GM12872 (cell line): ENCODE results near the gene KCTD17.

Experiments used
- CTCF ChIP-seq: IDR thresholded peaks from 3 replicates; pipeline ENCODE4 v1.5.1; 2011; ENCODE audit warnings: low read depth, mild to moderate bottlenecking, low read length, moderate library complexity; ENCODE audit not compliant: insufficient read depth

Gene KCTD17, protein sequence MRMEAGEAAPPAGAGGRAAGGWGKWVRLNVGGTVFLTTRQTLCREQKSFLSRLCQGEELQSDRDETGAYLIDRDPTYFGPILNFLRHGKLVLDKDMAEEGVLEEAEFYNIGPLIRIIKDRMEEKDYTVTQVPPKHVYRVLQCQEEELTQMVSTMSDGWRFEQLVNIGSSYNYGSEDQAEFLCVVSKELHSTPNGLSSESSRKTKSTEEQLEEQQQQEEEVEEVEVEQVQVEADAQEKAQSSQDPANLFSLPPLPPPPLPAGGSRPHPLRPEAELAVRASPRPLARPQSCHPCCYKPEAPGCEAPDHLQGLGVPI

GRCh38 chr22:37051391-37052385, at the start of gene KCTD17:
TSS of gene KCTD17 (plus strand) at chr22:37051742. CDS start at chr22:37051761, 19 bp downstream.
- no peak for TF ChIP-seq CTCF

GRCh38 chr22:37001826-37002225, 49.7 kb upstream of the KCTD17 start:
- no peak for TF ChIP-seq CTCF

GRCh38 chr22:37002633-37003032, 48.9 kb upstream of the KCTD17 start:
- TF ChIP-seq CTCF = no peak

GRCh38 chr22:37007651-37008050, 43.9 kb upstream of the KCTD17 start:
- TF ChIP-seq CTCF = no peak

- TF ChIP-seq CTCF = no peak
Measured at GRCh38 chr22:37008365-37008764, 43.2 kb upstream of the KCTD17 start.

DNA sequence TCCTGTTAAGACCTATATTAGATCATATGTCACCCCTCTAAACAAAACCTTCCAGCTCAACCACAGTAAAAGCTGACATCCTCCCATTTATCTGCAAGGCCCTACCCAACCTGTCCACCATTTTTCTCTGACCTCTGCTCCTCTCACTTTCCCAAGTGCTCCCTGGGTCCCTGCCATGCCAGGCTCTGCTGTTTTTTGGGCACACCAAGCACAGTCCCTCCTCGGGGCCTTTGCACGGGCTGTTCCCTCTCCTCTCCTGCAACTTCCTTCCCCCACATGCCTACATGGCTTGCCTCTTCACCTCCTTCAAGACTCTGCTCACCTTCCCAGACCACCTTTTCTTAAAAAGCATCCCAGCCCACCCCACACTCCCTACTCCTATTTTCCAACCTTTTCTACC, 42.1 kb upstream of the KCTD17 start:
- TF ChIP-seq CTCF = no peak

DNA sequence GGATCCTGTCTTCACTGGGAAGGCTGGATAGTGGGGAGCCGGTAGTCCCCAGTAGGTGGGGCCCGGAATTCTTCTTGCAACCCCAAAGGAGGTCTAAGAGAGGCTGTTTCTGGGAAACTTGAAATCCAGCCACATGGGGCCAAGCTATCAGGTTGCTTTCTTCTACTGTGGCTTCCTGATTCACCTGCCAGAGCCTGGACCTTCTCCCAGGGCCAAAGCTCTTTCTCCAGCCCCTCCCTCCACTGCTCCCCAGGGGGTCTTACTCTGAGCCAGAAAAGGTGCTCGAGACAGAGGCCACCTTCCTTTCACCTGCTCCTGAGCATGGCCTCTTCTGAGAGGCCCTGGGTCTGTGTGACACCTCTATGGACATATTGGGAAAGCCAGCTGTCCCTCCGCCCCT, 41.4 kb upstream of the KCTD17 start:
- TF ChIP-seq CTCF = no peak
